HG02759 (cell line): ENCODE measurements around the gene FOXP1.

ENCODE experiments used
- ATAC-seq: cut with Tn5 transposase; IDR thresholded peaks from one replicate; pipeline ENCODE4 v1.9.1; 2021; ENCODE audit warnings: mild to moderate bottlenecking, moderate library complexity; ENCODE audit not compliant: unreplicated experiment

FOXP1 gene

DNA sequence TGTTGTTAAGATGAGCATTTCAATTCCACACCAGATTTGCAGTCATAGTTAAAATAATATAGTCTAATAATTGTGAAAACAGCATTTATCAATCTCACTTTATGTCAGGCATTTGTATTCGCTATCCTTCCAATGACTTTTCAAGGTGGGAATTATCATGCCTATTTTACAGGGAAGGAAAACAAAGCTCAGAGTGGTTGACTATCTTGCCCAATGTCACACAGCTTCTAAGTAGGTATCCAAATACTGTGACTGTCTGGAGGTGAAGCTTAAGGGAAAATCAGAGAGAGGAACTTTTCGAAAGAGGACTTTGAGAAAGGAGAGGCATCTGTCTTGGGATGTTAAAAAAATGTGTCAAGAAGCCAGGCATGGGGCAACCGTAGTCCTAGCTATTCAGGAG, 443.1 kb downstream of the FOXP1 start:
- no peak for ATAC-seq

DNA sequence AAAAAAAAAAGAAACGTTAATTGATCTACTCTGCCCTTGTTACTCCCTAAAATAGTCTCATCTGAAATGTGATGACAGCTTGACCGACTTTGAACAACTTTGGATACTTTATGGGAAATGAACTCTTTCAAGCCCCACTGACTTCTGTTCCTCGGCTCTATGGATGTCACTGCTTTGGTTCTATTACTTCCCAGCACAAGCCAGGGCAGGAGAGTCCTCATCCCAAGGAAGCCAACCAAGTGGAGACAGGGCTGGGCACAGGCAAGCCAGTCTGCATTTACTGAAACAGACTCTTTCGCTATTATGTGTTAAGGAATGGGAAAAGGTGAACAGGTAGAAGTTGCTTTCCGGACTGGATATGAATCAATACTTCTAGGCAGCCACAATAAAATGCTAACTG, 444.0 kb downstream of the FOXP1 start:
- ATAC-seq: no peak

DNA sequence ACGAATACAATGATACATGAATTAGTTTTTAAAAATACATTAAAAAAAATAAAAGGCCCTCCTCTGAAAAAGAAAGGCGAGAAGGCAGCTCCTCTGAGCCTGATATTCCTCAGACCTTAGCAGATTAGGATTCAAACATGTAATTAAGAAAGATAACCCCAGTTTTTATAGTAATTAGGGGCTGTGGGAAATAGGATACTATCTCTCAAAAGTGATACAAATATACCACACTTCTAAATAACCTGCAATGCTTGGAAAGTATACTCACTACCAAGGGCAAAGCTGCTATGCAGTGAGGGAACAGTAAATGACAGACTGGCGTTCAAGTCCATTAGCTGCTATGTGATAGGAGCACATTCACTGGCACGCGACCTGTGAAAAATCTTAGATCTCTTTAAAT, 445.1 kb downstream of the FOXP1 start:
- ATAC-seq: no peak

DNA sequence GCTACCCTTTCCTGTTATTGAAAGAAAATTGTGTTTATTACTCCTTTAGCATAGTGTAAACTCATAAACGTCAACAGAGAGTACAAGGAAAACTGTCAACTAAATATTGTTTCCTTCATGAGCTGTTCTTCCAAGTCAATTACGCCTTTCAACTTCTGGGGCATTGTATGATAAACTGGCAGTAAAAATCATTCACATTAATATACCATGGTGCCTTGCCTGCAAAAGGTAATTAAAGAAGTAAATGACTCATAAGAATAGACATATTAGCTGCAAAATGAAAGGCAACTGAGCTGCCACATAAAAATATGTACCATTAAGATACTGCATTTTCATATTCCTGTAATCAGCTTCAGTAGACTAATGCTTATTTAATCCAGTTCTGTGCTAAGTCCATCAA, 447.3 kb downstream of the FOXP1 start:
- no peak for ATAC-seq

DNA sequence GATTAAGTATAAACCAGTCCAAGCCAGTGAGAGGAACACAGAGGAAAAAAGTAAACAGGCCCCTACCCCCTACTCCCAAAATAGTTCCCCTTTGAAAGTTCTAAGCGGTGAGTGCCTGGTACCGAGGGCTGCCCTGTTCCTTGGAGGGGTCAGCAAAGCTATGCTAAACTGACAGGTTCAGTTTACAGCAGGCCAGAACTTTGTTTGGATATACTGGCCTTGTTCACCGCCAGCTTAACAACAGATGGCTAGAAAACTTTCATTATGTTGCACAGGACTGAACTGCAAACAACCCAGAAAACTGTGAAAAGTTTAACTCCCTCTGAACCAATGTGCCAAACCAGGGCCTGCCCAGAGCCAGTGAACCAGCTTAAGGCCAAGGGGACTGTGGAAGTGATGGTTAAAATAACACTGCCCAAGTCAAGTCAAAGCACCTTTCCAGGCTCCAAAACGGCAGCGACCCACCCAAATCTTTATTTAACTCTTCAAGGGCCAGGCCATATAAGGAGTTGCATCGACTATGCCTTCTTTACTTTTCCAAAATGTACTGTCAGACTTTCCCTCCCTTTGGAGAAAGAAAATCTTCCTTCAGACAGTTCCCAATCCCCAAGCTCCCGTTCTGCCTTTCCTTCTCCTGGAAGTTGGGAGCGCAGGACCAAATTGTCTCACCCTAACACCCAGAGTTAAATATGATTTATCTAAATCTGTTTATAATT, 448.0 kb downstream of the FOXP1 start:
- no peak for ATAC-seq

DNA sequence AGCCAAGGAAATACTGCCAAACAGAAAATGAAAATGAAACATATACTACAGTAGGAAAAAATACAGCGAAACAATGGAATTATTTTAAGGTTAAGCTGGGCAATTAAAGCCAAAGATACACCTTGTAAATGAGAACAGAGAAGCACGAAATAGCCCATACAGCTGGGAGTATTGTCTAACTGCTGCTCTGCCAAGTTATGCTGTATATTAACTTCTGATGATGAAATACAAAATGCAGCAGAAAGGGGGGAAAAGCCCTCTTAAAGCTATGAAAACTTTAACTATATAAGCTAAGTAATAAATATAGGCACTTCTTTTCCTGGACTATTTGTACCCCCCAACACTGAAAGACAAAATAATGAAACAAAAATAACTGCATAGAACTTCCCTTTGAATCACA, 449.0 kb downstream of the FOXP1 start:
- no peak for ATAC-seq

DNA sequence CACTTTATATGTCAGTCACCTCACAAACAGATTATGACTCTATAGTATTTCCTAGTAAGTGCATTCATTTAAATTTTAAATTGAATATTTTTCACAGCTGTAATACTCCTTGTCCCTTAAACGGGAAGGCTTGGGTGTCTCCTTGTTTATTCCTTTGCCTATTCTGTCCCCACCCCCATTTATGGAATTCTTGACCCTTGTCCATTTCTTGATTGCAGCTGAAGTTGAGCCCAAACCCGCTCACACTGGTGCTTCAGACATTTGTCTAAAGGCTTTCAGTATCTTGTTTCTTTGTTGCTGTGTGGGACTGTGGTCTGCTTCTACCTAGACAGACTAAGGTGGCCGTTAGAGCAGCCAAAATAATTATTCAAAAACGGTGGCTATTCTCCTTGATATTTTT, 449.7 kb downstream of the FOXP1 start:
- ATAC-seq: no peak

DNA sequence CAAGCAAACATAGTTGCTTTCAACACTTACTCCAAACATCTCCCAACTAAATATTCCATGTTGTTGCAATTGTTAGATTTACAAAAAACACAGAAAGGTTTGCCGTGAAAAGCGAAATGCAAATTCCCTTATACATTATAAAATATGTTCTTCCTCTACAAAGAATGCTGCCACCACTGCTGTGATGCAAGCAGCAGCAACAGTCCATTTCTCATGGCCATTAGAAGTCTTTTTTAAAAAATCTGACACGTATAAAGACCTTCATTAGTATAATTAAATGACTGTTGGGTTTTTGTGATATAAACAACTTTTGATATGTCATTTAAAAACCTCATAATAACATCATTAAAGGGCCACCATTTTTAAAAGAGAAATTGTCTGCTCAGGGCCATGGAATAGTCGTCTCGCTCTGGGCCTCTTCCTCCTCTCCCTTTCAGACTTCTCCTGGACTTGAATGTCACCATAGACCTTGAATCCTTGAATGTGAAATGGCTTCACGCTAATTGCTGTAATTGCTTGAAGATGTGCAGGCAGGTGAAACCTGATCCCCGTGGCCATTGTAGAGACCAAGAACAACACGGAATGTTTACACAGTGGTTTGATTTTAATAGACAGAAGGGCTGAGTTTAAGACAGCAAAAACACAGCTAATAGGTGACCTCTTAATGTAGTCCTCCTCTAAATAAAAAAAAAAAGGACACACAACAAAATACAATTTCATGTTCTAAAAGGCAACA, 450.4 kb downstream of the FOXP1 start:
- no peak for ATAC-seq

DNA sequence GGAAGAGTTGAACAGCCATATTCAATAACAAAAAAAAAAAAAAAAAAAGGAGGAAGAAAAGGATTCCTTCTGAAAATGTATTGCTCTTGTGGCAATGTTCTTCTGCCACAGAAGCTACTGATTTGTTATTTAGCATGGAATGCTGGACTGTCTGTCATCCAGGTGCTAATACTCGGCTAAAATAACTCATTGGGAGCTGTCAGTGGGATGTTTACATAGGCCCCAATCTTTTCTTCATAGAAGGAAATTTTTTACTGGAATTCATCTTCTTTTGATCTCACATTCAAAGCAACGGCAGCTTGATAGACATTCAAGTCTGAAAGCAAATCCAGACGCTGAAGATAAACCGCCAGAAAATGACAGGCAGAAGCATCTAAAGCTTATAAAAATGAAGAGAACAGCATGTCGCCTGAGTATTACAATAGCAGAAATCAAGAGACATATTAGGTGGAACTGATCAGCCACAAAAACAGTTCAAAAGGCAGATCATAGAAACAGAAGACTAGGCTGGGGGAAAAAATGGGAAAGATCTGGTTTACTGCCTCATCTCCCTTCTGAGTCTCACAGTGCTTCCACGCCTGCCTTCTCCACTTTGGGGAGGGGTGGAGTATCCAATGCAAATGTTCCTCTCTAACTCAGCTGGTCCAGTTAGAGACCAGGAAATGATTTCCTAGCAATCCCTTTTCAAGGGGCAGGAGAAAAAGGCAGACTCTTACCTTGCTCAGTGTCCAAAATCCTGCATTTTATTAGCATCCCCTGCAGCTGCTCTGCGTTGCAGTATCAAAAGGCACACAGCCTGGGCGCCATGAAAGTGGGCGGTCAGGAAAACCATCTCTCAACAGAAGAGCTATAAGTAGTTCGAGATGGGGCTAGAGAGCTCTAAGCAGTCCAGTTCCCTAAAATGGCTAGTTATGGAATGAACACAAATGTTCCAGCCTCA, 451.9 kb downstream of the FOXP1 start:
- ATAC-seq: no peak

DNA sequence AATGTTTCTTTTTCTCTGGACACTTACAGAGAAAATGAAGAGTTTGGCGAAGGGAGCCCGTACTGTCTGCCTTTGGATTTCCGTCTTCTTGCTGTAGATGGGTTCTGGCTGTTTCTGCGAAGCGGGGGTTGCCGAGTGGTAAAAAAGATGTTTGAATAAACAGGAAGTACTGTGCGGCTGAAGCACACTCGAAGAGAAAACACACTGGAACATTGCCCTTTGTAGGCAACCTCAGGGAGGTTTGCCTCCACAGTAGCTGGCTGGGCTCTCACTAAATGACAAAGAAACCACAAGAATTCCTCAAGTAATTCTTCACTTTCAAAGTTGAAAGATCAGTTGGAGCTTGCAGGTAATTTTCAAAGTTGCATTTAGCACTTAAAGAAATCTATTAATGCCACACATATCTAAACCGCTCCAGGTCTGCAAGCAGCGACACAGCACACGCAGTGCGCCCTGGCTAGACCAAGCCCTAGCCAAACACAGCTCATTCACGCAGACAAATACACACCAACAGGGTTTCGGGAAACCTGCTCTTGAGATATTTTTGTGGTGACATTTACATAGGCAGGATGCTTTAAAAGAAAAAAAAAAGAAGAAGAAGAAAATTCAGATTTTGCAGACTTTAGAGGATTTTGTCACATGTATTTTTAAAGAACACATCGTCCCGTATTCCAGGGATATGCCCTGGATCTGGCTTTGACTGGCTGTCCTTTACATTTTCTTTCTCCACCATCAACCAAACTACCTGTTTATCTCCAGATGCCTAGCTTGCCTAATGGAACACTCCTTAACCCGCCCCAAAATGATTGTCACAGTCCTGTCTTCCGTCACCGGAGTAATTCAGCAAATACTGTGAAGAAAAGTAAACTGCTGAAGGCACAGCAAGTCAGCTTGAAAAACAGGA, 452.8 kb downstream of the FOXP1 start:
- ATAC-seq: peak; percentile 86

DNA sequence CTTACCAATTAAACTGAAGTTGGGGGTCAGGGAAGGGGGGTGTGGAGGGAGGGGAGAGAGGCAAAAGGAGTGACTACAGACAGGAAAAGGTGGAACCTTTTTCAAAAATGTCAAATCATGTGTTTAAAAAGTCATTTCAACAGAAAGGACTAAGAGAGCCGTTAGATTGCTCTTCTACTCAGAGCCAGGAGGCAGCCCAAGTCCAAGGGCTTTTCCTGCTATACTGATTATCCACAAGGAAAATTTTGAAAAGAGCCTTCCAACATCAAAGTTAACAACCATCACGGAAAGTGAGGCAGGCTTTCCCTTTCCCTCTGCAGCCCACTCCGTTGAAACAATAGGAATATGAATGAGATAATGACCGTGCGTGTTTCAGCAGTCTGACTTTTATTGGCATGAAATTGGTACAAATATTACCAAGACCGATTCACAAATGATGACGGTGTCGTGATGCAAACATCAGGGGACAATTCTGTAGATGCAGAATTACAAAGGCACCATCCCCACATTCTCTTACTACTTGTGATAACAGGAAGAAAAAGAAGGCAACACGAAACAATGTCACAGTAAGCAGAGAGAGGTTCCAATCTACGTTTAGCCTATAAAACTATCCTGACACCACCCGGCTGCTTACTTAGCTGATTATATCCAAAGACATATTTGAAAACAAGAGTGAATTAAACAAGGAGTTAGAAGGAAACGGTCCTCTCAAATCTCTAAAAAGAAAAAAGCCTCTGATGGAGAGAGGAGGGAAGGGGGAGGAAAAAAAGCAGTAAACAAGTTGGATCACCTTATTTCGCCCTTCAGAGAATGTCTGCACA, 453.7 kb downstream of the FOXP1 start:
- ATAC-seq: no peak

DNA sequence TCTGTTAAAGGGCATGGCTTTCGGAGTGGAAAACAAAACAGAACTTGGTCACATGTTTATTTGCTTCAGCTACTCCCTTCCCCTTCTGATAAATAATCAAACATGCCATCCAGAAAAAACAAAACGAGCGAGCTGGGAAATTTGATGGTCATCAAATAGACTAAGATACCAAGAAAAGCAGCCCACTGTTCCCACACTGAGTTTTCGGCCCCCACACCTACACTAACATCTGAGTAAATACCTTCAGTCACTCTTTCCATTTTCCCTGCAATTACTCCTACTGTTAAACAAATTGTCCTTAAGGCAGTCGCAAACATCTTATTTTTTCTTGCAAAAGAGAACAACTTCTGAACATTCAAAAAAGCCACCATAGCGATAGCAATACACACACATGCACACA, 454.6 kb downstream of the FOXP1 start:
- no peak for ATAC-seq

DNA sequence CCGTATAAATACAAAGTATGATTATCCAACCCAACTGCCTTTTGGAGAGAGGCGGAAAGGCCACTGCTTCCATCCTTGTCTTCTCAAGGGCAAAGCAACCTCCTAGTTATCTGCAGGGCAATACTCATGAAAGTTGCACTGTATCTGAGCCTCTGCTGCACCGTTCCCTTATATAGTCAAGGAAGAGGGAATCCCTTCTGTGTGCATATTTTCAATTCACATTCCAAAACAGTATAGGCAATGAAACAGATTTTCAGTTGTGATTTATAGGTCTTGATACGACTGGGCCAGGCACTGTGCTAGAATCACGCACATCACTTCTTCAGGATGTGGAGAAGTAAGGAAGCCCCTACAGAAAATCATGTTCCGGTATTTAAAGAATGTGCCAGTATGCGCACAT, 455.7 kb downstream of the FOXP1 start:
- ATAC-seq: no peak

DNA sequence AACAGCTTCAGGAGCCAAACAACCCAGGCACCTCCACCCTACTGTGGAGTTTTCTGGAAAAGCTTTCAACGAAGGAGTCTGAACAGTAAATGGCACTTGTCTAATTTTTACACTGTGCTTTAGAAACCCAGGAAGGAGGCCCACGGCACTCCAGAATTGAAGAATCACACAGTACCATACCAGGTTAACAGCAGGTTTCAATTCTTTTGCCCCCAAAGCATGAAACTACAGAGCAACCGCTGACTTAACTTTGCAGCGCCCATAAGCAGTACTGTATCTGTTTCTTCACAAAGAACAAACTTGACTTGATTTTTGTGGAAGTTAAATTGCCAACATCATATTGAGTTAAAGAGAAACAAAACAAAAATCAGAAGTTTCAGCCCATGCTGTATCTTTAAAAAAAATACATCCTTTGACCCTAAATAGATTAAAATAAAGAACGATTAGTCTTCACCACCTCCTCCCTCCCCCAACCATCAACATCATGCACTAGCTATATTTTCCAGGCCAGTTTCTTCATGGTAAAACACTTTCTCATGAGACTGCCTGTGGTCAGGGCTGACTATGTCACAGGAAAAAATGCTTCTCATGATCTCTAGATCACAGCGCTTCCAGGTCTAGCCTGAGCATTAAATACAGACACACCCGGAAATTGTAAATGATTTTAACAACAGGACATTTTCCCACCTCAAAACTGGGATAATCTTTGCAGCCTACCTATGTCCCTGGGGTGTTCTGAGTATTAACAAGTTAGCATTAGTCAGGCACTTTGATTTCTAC, 456.3 kb downstream of the FOXP1 start:
- ATAC-seq: no peak

DNA sequence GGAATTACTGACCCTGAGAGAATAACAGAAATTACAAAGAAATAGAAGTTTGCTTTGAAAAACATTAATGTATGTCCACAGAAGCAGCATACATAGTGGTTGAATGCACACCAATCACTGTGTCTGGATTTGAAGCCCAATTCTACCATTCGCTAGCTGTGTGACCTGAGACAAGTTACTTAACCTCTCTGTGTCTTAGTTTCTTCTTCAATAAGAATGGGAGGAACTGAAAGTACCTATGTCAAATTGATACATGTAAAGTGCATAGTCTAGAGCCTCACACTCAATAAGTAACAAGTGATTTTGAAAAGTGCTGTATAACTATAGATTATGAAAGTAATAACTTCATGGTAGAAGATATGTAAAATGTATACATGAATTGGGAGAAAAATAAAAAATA, 457.8 kb downstream of the FOXP1 start:
- ATAC-seq: no peak

DNA sequence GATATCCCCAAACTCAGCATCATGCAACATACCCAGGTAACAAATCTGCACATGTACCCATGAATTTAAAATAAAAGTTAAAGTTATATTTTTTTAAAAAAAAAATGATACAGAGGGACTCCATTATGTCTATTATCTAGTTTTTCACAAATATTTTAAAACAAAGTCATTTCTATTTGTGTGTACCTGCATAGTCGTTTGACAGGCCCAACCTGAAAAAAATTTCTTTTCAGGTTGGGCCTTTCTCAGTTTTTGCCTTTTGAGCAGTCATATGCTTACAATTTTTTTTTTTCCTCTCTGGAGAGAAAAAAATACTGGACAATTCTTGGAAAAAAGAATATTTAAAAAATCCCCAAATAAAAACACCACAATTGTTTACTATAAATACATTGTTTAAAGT, 459.5 kb downstream of the FOXP1 start:
- no peak for ATAC-seq

DNA sequence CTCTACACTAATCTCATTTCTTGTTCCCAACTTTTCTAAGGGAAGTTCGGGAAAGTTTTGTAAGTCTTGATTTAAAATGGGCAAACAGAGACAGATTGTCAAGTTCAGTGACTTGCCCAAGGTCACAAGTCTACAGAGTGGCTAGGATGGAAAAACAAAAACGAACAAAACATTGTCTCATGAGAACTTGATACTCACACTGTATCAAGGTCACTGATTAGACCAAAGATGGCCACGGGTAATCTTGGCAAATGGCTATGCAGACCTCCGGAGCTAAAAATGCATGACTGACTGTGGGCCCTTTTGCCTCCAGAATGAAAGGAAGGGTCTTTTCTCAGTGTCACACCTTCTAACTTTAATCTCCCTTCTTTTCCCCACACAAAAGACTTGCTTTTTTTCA, 460.9 kb downstream of the FOXP1 start:
- no peak for ATAC-seq

DNA sequence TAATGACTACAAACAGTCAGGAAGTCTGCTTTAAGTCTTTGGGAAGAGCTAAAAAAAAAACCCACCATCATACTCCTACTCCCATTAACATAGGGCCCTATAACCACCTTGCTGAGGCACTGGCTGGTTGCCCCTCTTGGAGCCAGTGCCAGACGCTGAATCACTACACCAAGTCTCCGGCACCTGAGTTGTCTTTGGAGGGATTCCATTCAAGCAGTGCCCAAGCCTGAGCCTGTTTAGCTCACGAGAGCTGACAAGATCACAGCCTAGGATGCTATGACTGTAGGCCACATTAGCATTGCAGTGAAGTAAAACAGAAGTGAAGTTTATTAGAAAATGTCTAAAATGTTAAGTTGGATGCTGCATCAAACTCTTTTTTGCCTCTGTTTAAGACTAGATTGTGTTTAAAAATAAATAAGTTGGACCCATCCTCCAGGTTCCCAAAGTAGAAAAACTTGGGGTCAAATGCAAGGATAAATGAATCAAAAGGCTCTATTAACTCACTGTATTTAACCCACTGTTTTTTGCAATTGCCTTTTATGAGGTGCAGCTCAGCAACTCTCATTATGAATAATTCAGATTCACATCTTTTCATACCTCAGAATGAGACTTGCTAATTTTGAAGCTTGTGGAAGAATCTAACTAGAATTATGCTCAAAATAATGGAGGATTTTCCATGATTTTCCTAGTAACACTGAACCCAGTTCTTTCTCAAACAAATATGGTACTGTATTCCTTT, 461.9 kb downstream of the FOXP1 start:
- no peak for ATAC-seq
